T-helper 1 cell treated with Interleukin-12 subunit alpha and Interleukin-12 subunit beta and Interleukin-4 antibody, amounts not matched to agents 30 ng/mL and 1 ng/mL, for 36 hours (primary cell): Measurements from ENCODE around the gene SLC2A8. TPM values are rescaled to one million over a fixed set of nuclear protein-coding genes. Genes with fewer than 3 reads are reported as not detected.

Source experiments
- intact Hi-C: fragments of 100-400 bp; cut with micrococcal nuclease; formaldehyde crosslinking; loops from one replicate; pipeline ENCODE4 v1.15.1; 2024
- total RNA-seq: library from RNA; stranded (reverse); gene quantifications from 2 replicates; pipeline ENCODE4 v1.2.3, GENCODE V29; 2022

The SLC2A8 gene
- total RNA-seq, 1 donor from 2014 or later, result 7.1 TPM

DNA sequence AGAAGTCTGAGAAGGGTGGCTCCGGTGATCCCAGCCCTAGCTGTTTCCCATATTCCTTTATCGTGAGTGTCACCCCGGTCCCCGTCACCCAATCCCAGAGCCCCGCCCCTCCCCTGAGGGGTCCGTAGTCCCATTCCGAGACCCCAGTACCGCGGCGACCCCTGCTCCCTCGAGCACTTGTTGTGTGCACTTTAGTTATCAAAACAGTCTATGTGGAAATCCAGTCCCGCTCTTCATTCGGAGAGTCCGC lies 54.6 kb downstream of the SLC2A8 start:
- intact Hi-C loops, result loop anchor here (1.0 to 5.0 kb wide), 14 partner anchors 27 to 676 kb away; partner anchors contain the start of genes PTGES2, PTRH1, STXBP1 and TOR2A

DNA sequence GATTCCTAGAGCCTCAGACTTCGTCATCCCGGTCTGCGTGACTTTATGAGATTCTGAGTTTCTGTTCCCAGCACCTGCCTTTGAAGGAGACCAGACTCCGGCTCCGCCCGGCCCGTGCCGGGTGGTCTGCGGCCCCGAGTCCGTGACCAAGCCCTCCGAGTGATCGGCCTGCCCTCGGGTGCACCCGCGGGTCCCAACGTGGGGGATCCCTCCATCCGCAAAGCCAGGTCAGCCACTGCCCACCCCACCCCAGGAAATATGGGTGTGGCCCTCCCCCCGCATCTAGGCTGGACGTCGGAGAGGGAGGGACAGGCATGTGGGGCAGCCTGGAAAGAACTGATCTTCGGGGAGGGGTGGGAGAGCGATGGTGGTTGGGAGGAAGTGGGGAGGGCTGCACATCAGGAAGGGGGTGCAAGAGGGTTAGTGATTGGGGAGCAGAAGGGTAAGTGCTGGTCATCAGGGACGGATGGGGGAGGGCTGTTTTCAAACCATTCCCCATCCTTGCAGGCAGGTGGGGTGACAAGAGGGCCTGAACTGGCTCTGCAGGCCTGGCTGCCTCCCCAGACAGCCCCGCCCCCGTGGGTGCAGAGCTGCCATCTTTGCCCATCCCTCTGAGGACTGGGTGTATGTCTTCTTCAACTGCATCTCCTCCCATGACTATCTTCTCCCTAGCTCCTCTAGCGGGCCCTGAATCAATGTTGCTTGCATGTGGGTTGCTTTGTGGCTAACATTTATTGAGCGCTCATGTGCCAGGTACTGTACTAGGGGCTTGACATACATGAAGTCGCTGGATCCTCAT lies 55.1 kb downstream of the SLC2A8 start:
- intact Hi-C loops, result loop anchor here (1.0 to 5.0 kb wide), 15 partner anchors 28 to 675 kb away; partner anchors contain the start of genes PTGES2, PTRH1, STXBP1 and TOR2A

DNA sequence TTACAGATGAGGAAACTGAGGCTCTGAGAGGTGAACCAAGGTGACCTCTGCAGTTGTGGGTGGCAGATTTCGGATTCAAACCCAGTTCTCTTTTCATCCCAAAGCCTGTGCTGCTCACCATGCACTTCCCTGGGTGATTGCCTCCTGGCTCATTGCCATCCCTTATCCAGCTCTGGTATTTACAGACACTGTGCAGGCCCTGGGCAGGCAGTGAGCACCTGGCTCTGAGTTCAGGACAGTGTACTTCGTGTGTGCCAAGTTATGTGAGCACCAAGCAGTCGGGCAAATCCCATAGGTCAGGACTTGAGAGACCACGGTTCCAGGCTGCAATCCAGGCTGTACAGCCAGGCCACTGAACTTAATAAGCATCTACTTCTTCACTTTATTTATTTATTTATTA lies 55.7 kb downstream of the SLC2A8 start:
- intact Hi-C loops, result loop anchor here (1.0 to 5.0 kb wide), 3 partner anchors 320 to 675 kb away; partner anchors contain the start of gene PTGES2

DNA sequence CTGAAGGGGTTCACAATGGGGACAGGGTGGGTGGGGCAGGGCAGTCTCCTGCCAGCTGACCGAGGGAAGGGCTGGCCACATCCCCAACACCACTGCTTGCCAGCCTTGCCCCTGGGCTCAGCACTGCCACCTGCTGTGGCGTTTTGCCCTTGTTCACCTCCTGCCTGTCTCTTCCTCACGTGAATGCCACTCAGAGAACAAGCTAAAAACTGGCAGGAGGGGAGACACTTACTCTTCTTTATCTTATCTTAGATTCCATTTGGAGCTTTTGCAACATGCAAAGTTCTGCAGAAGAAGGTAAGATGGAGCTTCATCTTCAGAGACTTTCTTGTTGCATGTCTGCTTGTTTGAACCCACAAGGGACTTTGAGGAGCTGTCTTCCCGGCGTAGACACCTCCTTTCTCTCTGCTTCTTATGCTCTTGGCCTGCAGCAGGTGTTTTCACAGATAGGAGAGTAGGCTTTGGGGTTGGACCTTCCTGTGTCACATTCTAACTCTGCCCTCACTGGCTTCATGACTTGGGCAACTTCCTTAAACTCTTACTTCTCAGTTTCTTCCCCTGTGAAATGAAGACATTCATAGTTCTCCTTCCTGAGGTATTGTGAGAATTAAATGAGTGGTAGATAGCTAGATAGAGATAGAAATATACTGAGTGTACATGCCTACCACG lies 58.5 kb downstream of the SLC2A8 start:
- intact Hi-C loops, result loop anchor here (1.0 kb wide), 4 partner anchors 144 to 515 kb away; no protein-coding TSS in a partner anchor

DNA sequence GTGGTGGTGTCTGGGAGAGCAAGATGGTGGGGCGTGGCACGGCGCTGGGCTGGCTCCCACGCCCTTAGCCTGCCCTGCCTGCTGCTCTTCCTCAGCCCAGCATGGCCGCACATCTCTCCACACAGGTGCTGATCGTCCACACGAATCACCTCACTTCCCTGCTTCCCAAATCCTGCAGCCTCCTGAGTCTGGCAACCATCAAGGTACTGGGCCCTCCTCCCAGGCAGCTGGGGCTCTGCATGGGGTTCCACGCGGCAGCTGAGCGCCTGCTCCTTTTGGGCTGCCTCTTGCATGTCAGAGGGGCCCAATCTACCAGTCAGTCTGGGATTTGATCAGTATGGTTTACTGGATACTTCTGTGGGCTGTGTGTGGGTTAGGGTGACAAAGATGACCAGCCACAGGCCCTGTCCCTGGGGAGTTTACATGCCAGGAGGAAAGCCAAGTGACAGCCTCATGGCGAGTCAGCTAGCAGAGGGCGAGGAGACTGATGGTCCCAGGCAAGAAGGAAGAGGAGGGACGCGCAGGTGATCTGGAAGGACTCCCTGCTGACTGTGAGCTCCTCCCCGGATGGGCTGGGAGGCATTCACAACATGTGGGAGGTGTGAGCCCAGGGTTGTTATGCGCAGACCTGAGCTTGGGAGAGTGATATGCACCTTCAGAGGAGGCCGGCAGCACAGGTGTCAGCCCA lies 60.4 kb downstream of the SLC2A8 start:
- intact Hi-C loops, result no loop called here

Other genes with a start within 250 kb of the SLC2A8 start
- 0.88 and 1.3 TPM in 2 replicates for gene GARNL3, start 132.4 kb upstream of the SLC2A8 start, total RNA-seq
- gene ZNF79, start 27.2 kb downstream of the SLC2A8 start, total RNA-seq, result 16.8 and 19.4 TPM in 2 replicates
- 841 and 859 TPM in 2 replicates for gene RPL12, start 54.2 kb downstream of the SLC2A8 start, total RNA-seq
- 18.5 and 19.2 TPM in 2 replicates for gene LRSAM1, start 54.3 kb downstream of the SLC2A8 start, total RNA-seq
- 16.0 and 16.8 TPM in 2 replicates for gene STXBP1, start 215.1 kb downstream of the SLC2A8 start, total RNA-seq